CD8-positive, alpha-beta memory T cell (primary cell): ENCODE measurements around the gene ARID5B. TPM values are rescaled to one million over a fixed set of nuclear protein-coding genes. Genes with fewer than 3 reads are reported as not detected.
A peak's percentile ranks its signal among the peaks of the same experiment; 100 is the strongest.

Source experiments
- CTCF ChIA-PET: fragments of 350-600 bp; sonication (Branson Sonifier 250); formaldehyde crosslinking; loops from one replicate; lab custom pipeline; 2021; ENCODE audit warnings: antibody characterized with exemption; lab: Charles Lee
- POLR2A ChIA-PET: fragments of 350-600 bp; sonication (Branson Sonifier 250); formaldehyde crosslinking; loops from one replicate; lab custom pipeline; 2021; ENCODE audit warnings: antibody characterized with exemption; lab: Charles Lee
- DNase-seq, 5 donors: peaks; one replicate each; pipeline versions ENCODE4 v3.0.0 to v3.0.0-alpha.2; 2020 to 2022; ENCODE audit warnings: mixed read lengths in 1 of 5
- H3K27ac ChIP-seq: one replicate; pipeline ENCODE4 v1.7.0; 2013; ENCODE audit warnings: low read depth, mild to moderate bottlenecking, low read length, moderate library complexity
- H3K27me3 ChIP-seq: 2 replicates; pipeline ENCODE4 v1.7.0; 2013; ENCODE audit warnings: low read length, mild to moderate bottlenecking; ENCODE audit not compliant: insufficient read depth, poor library complexity, severe bottlenecking
- H3K36me3 ChIP-seq: 2 replicates; pipeline ENCODE4 v1.7.0; 2013; ENCODE audit warnings: mild to moderate bottlenecking, low read length, moderate library complexity; ENCODE audit not compliant: insufficient read depth
- H3K4me1 ChIP-seq: 2 replicates; pipeline ENCODE4 v1.7.0; 2013; ENCODE audit warnings: mild to moderate bottlenecking, low read length, moderate library complexity; ENCODE audit not compliant: insufficient read depth
- H3K4me3 ChIP-seq: 2 replicates; pipeline ENCODE4 v1.7.0; 2013; ENCODE audit warnings: mild to moderate bottlenecking, low read length
- H3K9me3 ChIP-seq: 2 replicates; pipeline ENCODE4 v1.7.0; 2013; ENCODE audit warnings: mild to moderate bottlenecking, low read length
- H3K27ac Mint-ChIP-seq, 8 donors: one replicate each; pipeline ENCODE4 v1.8.0; 2020 to 2021; ENCODE audit warnings: mixed read lengths in 8 of 8, mild to moderate bottlenecking in 6 of 8, inconsistent platforms in 3 of 8, moderate library complexity in 3 of 8
- H3K27me3 Mint-ChIP-seq, 2 donors: one replicate each; pipeline ENCODE4 v1.8.0; 2020 to 2021; ENCODE audit warnings: mixed read lengths in 2 of 2, mild to moderate bottlenecking in 1 of 2, moderate library complexity in 1 of 2
- H3K36me3 Mint-ChIP-seq, 3 donors: one replicate each; pipeline ENCODE4 v1.8.0; 2020 to 2021; ENCODE audit warnings: mixed read lengths in 3 of 3, inconsistent platforms in 1 of 3, mild to moderate bottlenecking in 1 of 3
- H3K4me1 Mint-ChIP-seq, 3 donors: one replicate each; pipeline ENCODE4 v1.8.0; 2020 to 2021; ENCODE audit warnings: mixed read lengths in 3 of 3, inconsistent platforms in 1 of 3, mild to moderate bottlenecking in 1 of 3
- H3K4me3 Mint-ChIP-seq, 7 donors: one replicate each; pipeline ENCODE4 v1.8.0; 2020 to 2021; ENCODE audit warnings: mixed read lengths in 7 of 7, mild to moderate bottlenecking in 6 of 7, moderate library complexity in 4 of 7, inconsistent platforms in 2 of 7
- H3K9me3 Mint-ChIP-seq, 5 donors: one replicate each; pipeline ENCODE4 v1.8.0; 2020 to 2022; ENCODE audit warnings: mixed read lengths in 5 of 5, mild to moderate bottlenecking in 3 of 5, moderate library complexity in 2 of 5, inconsistent platforms in 1 of 5
- polyA plus RNA-seq: library from polyadenylated mRNA; unstranded; fragments of 300-500 nt; fragmentation: Illumina TruSeq; gene quantifications from one replicate; pipeline ENCODE4 v1.2.3, GENCODE V29; 2021
- total RNA-seq, 2 experiments: library from RNA; stranded (reverse); gene quantifications; one replicate each; pipeline ENCODE4 v1.2.3, GENCODE V29; 2021

Gene ARID5B
- total and polyA plus RNA-seq, 3 experiments from 2014 or later, result 37.1 to 48.7 (median 38.4) TPM

- Mint-ChIP-seq H3K27me3 (no peaks in the 10 kb centered on the region), H3K27ac (peak overlapping the region; percentile 0 to 93 (median 86)), H3K36me3 (peaks cover 5 to 39% (median 20%) of the 10 kb centered on the region in 3 donors), H3K4me1 (peaks cover 57 to 88% (median 87%) of the 10 kb centered on the region in 3 donors), H3K4me3 (peak overlapping the region in 5 of 7 donors; percentile 10 to 65 (median 40)), H3K9me3 (no peaks in the 10 kb centered on the region)
- POLR2A ChIA-PET, result interaction anchor here (0.7 kb wide), 1 partner anchor 62 kb away, joined by 3 read pairs; no protein-coding TSS in a partner anchor
- DNase-seq, result no peak
- Histone ChIP-seq H3K4me1 (peaks cover 13% of the 10 kb centered on the region), H3K36me3 (no peaks in the 10 kb centered on the region), H3K9me3 (no peaks in the 10 kb centered on the region), H3K27me3 (no peaks in the 10 kb centered on the region), H3K4me3 (no peak overlapping the region), H3K27ac (no peak overlapping the region)
- CTCF ChIA-PET, result no interaction called here
Observed at GRCh38 chr10:61964059-61964709, 62.7 kb downstream of the ARID5B start.

- no peaks in the 10 kb centered on the region for H3K27me3 Mint-ChIP-seq
- ChIA-PET CTCF (no interaction called here), POLR2A (no interaction called here)
- H3K4me1 Mint-ChIP-seq, result peaks cover 56 to 84% (median 80%) of the 10 kb centered on the region in 3 donors
- Histone ChIP-seq H3K4me3 (no peak overlapping the region), H3K27me3 (no peaks in the 10 kb centered on the region), H3K4me1 (peaks cover 12% of the 10 kb centered on the region), H3K36me3 (no peaks in the 10 kb centered on the region), H3K27ac (no peak overlapping the region), H3K9me3 (no peaks in the 10 kb centered on the region)
- H3K4me3 Mint-ChIP-seq, result no peak overlapping the region
- peaks cover 5 to 47% (median 20%) of the 10 kb centered on the region in 3 donors for H3K36me3 Mint-ChIP-seq
- no peak for DNase-seq
- H3K27ac Mint-ChIP-seq, result peak overlapping the region in 4 of 8 donors; percentile 0 to 93 (median 83)
- no peaks in the 10 kb centered on the region for H3K9me3 Mint-ChIP-seq
Observed at GRCh38 chr10:61964949-61965702, 63.6 kb downstream of the ARID5B start.

- H3K36me3 ChIP-seq, result no peaks in the 10 kb centered on the region
- no peaks in the 10 kb centered on the region for H3K9me3 Mint-ChIP-seq
- peaks cover 5 to 48% (median 20%) of the 10 kb centered on the region in 3 donors for H3K36me3 Mint-ChIP-seq
- H3K4me3 Mint-ChIP-seq, result peak overlapping the region in 2 of 7 donors; percentile 2 to 13
- H3K27ac Mint-ChIP-seq, result peak overlapping the region in 3 of 8 donors; percentile 12 to 66 (median 62)
- no peak overlapping the region for H3K27ac ChIP-seq
- ChIA-PET POLR2A (no interaction called here), CTCF (no interaction called here)
- no peaks in the 10 kb centered on the region for H3K27me3 ChIP-seq
- no peak overlapping the region for H3K4me3 ChIP-seq
- H3K4me1 ChIP-seq, result peaks cover 12% of the 10 kb centered on the region
- H3K4me1 Mint-ChIP-seq, result peaks cover 59 to 85% (median 82%) of the 10 kb centered on the region in 3 donors
- no peaks in the 10 kb centered on the region for H3K27me3 Mint-ChIP-seq
- DNase-seq, result no peak
- no peaks in the 10 kb centered on the region for H3K9me3 ChIP-seq
Observed at GRCh38 chr10:61965703-61966395, 64.3 kb downstream of the ARID5B start.

DNA sequence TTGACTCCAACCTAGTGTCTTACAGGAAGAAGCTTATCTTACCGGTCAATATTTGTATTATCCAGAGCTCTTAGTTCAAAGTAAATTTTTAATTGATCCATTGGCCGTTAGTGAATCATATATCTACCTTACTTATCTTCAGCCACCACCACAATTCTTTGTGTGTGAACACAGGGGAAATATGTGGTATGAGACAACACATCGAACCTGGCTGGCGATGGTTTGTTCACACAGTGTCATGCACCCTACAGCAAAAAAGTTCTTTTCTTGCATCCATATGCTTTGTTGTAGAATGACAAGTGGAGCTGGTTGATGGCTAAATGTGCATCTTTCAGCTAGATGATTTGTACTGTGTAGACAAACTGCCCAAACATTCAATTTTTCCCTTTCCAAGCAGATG, 65.8 kb downstream of the ARID5B start:
- Histone ChIP-seq H3K27me3 (no peaks in the 10 kb centered on the region), H3K4me1 (peaks cover 7% of the 10 kb centered on the region), H3K27ac (no peak overlapping the region), H3K9me3 (no peaks in the 10 kb centered on the region), H3K36me3 (no peaks in the 10 kb centered on the region), H3K4me3 (no peak overlapping the region)
- no peak for DNase-seq
- Mint-ChIP-seq H3K4me1 (peaks cover 52 to 77% (median 77%) of the 10 kb centered on the region in 3 donors), H3K9me3 (no peaks in the 10 kb centered on the region), H3K36me3 (peaks cover 5 to 48% (median 20%) of the 10 kb centered on the region in 3 donors), H3K27me3 (no peaks in the 10 kb centered on the region), H3K4me3 (no peak overlapping the region), H3K27ac (peak overlapping the region in 1 of 8 donors; percentile 50)
- ChIA-PET POLR2A (no interaction called here), CTCF (no interaction called here)

DNA sequence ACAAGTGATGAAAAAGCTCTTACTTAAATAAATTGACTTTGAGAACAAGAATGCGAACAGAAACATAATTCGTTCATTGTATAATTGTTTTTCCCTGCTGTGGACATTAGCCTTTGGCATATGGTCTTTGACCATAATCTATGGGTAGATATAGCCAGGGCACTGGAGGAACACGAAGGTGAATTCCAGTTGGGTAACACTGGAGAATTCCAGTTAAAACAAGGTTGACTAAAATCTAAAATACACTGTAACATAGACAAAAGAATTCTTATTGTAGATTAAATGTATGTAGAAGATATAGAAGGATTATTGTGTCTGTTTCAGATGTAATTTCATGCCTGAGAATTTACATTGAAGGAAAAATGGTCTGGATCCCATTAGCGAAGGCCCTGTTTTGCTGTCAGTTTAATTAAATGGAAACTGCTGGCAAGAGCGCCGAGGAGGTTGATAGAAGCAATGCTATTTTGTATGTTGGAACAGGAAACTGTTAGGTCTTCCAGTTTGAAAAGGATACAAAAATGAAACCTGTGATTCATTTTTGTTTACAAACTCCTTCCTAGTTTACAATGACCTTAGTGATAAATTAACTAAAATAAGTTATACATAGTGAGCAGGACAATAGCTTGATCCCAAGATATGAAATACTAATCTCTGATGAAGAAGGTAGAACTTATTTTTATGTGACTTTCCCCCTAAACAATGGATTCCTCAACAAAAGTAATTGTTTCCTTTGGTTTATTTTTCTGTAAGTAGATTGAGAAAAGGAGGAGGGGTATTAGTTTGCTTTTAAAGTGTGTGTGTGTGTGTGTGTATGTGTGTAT, 68.9 kb downstream of the ARID5B start:
- Histone ChIP-seq H3K27me3 (no peaks in the 10 kb centered on the region), H3K4me1 (no peaks in the 10 kb centered on the region), H3K27ac (no peak overlapping the region), H3K9me3 (no peaks in the 10 kb centered on the region), H3K4me3 (no peak overlapping the region), H3K36me3 (no peaks in the 10 kb centered on the region)
- no peak overlapping the region for H3K4me3 Mint-ChIP-seq
- no peaks in the 10 kb centered on the region for H3K27me3 Mint-ChIP-seq
- DNase-seq, result no peak
- H3K9me3 Mint-ChIP-seq, result no peaks in the 10 kb centered on the region
- H3K4me1 Mint-ChIP-seq, result peaks cover 31 to 72% (median 68%) of the 10 kb centered on the region in 3 donors
- H3K36me3 Mint-ChIP-seq, result peaks cover 5 to 50% (median 17%) of the 10 kb centered on the region in 3 donors
- ChIA-PET CTCF (interaction anchor here (0.7 kb wide), 1 partner anchor 50 kb away, joined by 3 read pairs; no protein-coding TSS in a partner anchor), POLR2A (no interaction called here)
- peak overlapping the region in 3 of 8 donors; percentile 38 to 54 (median 41) for H3K27ac Mint-ChIP-seq

- Histone ChIP-seq H3K27me3 (no peaks in the 10 kb centered on the region), H3K27ac (no peak overlapping the region), H3K36me3 (no peaks in the 10 kb centered on the region), H3K4me1 (no peaks in the 10 kb centered on the region), H3K9me3 (no peaks in the 10 kb centered on the region), H3K4me3 (no peak overlapping the region)
- Mint-ChIP-seq H3K27ac (peak overlapping the region in 3 of 8 donors; percentile 38 to 54 (median 41)), H3K36me3 (peaks cover 5 to 46% (median 17%) of the 10 kb centered on the region in 3 donors), H3K27me3 (no peaks in the 10 kb centered on the region), H3K4me1 (peaks cover 31 to 73% (median 63%) of the 10 kb centered on the region in 3 donors), H3K9me3 (no peaks in the 10 kb centered on the region), H3K4me3 (no peak overlapping the region)
- POLR2A ChIA-PET, result no interaction called here
- CTCF ChIA-PET, result no interaction called here
- DNase-seq, result no peak
Observed at GRCh38 chr10:61971003-61971325, 69.5 kb downstream of the ARID5B start.

- H3K9me3 ChIP-seq, result no peaks in the 10 kb centered on the region
- no peaks in the 10 kb centered on the region for H3K27me3 ChIP-seq
- no peaks in the 10 kb centered on the region for H3K4me1 ChIP-seq
- Mint-ChIP-seq H3K9me3 (peaks cover 0 to 5% (median 3%) of the 10 kb centered on the region in 5 donors), H3K4me3 (no peak overlapping the region), H3K4me1 (peaks cover 18 to 59% (median 54%) of the 10 kb centered on the region in 3 donors), H3K36me3 (peaks cover 9 to 39% (median 12%) of the 10 kb centered on the region in 3 donors), H3K27me3 (no peaks in the 10 kb centered on the region), H3K27ac (peak overlapping the region in 2 of 8 donors; percentile 50 to 85)
- H3K27ac ChIP-seq, result no peak overlapping the region
- ChIA-PET POLR2A (interaction anchor here (1.3 kb wide), 1 partner anchor 20 kb away, joined by 3 read pairs; no protein-coding TSS in a partner anchor), CTCF (no interaction called here)
- DNase-seq, result no peak
- peaks cover 3% of the 10 kb centered on the region for H3K36me3 ChIP-seq
- no peak overlapping the region for H3K4me3 ChIP-seq
Observed at GRCh38 chr10:61973169-61973568, 71.7 kb downstream of the ARID5B start.
